Aorta (tissue), 5 donors: ENCODE measurements around the gene PSMB7. TPM values are rescaled to one million over a fixed set of nuclear protein-coding genes. Genes with fewer than 3 reads are reported as not detected.
A peak's percentile ranks its signal among the peaks of the same experiment; 100 is the strongest.

Source experiments
- ATAC-seq: fragments of 200-7000 bp; cut with Tn5 transposase; one replicate; pipeline ENCODE4 v1.9.1; 2022; ENCODE audit warnings: moderate library complexity; ENCODE audit not compliant: low FRiP score
- DNase-seq, 2 donors: peaks; one replicate each; pipeline ENCODE4 v3.0.0-alpha.2; 2020
- H3K27ac ChIP-seq, 2 donors: one replicate each; pipeline ENCODE4 v1.5.1; 2013; ENCODE audit warnings: low read length in 2 of 2, mild to moderate bottlenecking in 2 of 2, moderate library complexity in 2 of 2, control low read depth in 1 of 2, inconsistent platforms in 1 of 2, low read depth in 1 of 2
- H3K27me3 ChIP-seq, 2 donors: one replicate each; pipeline ENCODE4 v1.6.1; 2013; ENCODE audit warnings: control low read depth in 1 of 2, low read length in 1 of 2, mild to moderate bottlenecking in 1 of 2, moderate library complexity in 1 of 2; ENCODE audit not compliant: insufficient read depth in 2 of 2, control insufficient read depth in 1 of 2
- H3K36me3 ChIP-seq, 2 donors: one replicate each; pipeline ENCODE4 v1.6.1; 2013; ENCODE audit warnings: control low read depth in 1 of 2, low read length in 1 of 2, mild to moderate bottlenecking in 1 of 2; ENCODE audit not compliant: insufficient read depth in 2 of 2, control insufficient read depth in 1 of 2
- H3K4me1 ChIP-seq, 2 donors: one replicate each; pipeline ENCODE4 v1.6.1; 2013; ENCODE audit warnings: low read length in 2 of 2, control low read depth in 1 of 2, mild to moderate bottlenecking in 1 of 2, moderate library complexity in 1 of 2; ENCODE audit not compliant: insufficient read depth in 2 of 2, control insufficient read depth in 1 of 2
- H3K4me3 ChIP-seq, 2 donors: one replicate each; pipeline ENCODE4 v1.5.1; 2013; ENCODE audit warnings: low read length in 2 of 2, control low read depth in 1 of 2, mild to moderate bottlenecking in 1 of 2
- H3K9me3 ChIP-seq: one replicate; pipeline ENCODE4 v1.6.1; 2013; ENCODE audit warnings: mild to moderate bottlenecking, low read length; ENCODE audit not compliant: control insufficient read depth
- WGBS, 2 donors: extraction: QIAGEN DNeasy Blood & Tissue Kit; methylation state at CpG; one replicate each; pipeline ENCODE4 v1.1.7; 2013; 5-methylcytosine and 5-hydroxymethylcytosine counted together
- intact Hi-C, 2 donors: fragments of 100-400 bp; cut with DNase I; formaldehyde crosslinking; loops; one replicate each; pipeline versions ENCODE4 v1.14.2 to v1.15.0; 2022
- polyA plus RNA-seq, 2 donors: library from polyadenylated mRNA; stranded (reverse); fragments of 200-250 nt; gene quantifications; one replicate each; pipeline ENCODE4 v1.2.3, GENCODE V29; 2013
- total RNA-seq, 2 donors: library from RNA; stranded (reverse); fragmentation: NEBNext Ultra II Directional; extraction: Animal tissue kit (Norgen Biotek cat#: 25700); gene quantifications; one replicate each; pipeline ENCODE4 v1.2.1, GENCODE V29; 2021
- donor health status: healthy with polysubstance abuse.
- donor health status: Bipolar disorder and iron deficiency.
- donor health status: DM: no; HTN: no; CAD: no.
- donor health status: DM: no; HTN: no; CAD: no.
- donor health status: DM: yes; HTN: yes; CAD: no.

The PSMB7 gene
- total and polyA plus RNA-seq, 4 donors, result 75.9 to 153 (median 90.1) TPM

DNA sequence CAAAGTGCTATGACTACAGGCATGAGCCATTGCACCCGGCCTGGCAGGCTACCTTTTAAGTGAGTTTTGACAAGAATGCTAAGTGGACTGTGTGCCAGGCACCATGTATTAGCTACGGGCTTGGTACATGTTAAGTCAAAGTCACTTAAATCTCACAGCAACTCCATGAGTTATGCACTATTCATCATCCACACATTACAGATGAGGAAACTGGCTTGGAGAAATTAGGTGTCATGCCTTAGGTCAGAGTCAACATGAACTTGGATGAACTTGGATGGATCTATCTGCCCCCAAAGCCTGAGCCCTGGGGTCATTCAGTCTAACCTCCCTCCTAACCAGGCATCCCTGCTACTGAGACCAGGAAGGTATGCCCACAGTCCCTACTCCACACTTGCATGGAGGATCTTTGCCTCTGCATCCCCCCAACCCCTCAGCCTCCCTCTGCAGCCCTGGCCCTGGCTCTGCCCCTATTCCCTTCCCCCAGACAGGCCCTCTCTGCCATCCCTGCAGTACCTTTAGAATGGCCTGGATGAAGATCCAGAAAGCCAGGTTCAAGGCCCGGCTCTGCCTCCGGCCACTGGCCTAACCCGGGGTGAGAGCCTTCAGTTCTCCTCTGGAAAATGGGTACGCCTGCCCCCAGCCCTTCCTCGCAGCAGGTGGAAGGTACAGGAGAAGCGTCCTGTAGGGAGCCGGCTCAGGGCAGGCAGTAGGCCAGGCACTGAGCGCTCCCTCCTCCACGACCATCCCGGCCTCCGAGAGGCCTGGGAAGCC lies 34.3 kb upstream of the PSMB7 start:
- Histone ChIP-seq H3K27ac (no peak overlapping the region), H3K4me3 (no peak overlapping the region), H3K4me1 (no peaks in the 10 kb centered on the region), H3K27me3 (no peaks in the 10 kb centered on the region), H3K36me3 (no peaks in the 10 kb centered on the region), H3K9me3 (no peaks in the 10 kb centered on the region)
- intact Hi-C loops, result no loop called here
- 87 to 91% methylated on average over 13 of the region's 13 CpGs for WGBS, 2 donors
- DNase-seq (peak; percentile 21 to 35), ATAC-seq (no peak)

GRCh38 chr9:124448019-124448418 lies 32.8 kb upstream of the PSMB7 start:
- ATAC-seq (no peak), DNase-seq (peak in 1 of 2 donors; percentile 9)
- no peak overlapping the region for H3K4me3 ChIP-seq
- intact Hi-C loops, result no loop called here
- 2 to 12% methylated on average over 7 of the region's 7 CpGs for WGBS, 2 donors
- no peak overlapping the region for H3K27ac ChIP-seq
- no peaks in the 10 kb centered on the region for H3K4me1 ChIP-seq
- no peaks in the 10 kb centered on the region for H3K36me3 ChIP-seq
- no peaks in the 10 kb centered on the region for H3K9me3 ChIP-seq
- no peaks in the 10 kb centered on the region for H3K27me3 ChIP-seq

DNA sequence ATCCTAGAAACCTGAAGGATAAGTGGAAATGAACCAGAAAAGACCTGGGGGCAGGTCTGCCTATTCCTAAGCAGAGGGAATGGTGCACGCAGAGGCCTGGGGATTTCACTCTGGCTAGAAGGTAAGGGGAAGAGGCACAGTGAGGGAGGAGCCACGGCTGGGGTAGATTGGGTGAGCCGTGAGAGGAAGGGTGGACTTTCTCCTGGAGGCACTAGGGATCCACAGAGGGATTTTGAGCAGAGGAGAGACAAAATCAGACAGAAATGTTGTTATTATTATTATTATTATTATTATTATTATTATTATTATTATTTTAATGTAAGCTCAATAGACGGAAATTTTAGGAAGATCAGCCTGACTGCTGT lies 32.0 kb upstream of the PSMB7 start:
- Histone ChIP-seq H3K4me1 (no peaks in the 10 kb centered on the region), H3K27ac (no peak overlapping the region), H3K36me3 (no peaks in the 10 kb centered on the region), H3K27me3 (no peaks in the 10 kb centered on the region), H3K9me3 (no peaks in the 10 kb centered on the region), H3K4me3 (no peak overlapping the region)
- 69 to 70% methylated on average over 4 of the region's 4 CpGs for WGBS, 2 donors
- intact Hi-C loops, result no loop called here
- ATAC-seq, result no peak
- peak in 1 of 2 donors; percentile 9 for DNase-seq

GRCh38 chr9:124444166-124444565 lies 28.9 kb upstream of the PSMB7 start:
- no peak for ATAC-seq
- intact Hi-C loops, result no loop called here
- Histone ChIP-seq H3K36me3 (no peaks in the 10 kb centered on the region), H3K27me3 (no peaks in the 10 kb centered on the region), H3K4me1 (no peaks in the 10 kb centered on the region), H3K4me3 (no peak overlapping the region), H3K9me3 (peaks cover 2% of the 10 kb centered on the region), H3K27ac (no peak overlapping the region)
- 74 to 77% methylated on average over 3 of the region's 3 CpGs for WGBS, 2 donors
- DNase-seq, result peak in 1 of 2 donors; percentile 11

GRCh38 chr9:124443625-124444024 lies 28.4 kb upstream of the PSMB7 start:
- Histone ChIP-seq H3K9me3 (peaks cover 4% of the 10 kb centered on the region), H3K4me3 (no peak overlapping the region), H3K27me3 (no peaks in the 10 kb centered on the region), H3K36me3 (no peaks in the 10 kb centered on the region), H3K4me1 (no peaks in the 10 kb centered on the region), H3K27ac (no peak overlapping the region)
- intact Hi-C loops, result no loop called here
- ATAC-seq (no peak), DNase-seq (peak in 1 of 2 donors; percentile 8)
- WGBS, 2 donors, result 77 to 88% methylated on average over 2 of the region's 2 CpGs

- Histone ChIP-seq H3K4me1 (no peaks in the 10 kb centered on the region), H3K9me3 (peaks cover 4% of the 10 kb centered on the region), H3K4me3 (no peak overlapping the region), H3K36me3 (no peaks in the 10 kb centered on the region), H3K27ac (no peak overlapping the region), H3K27me3 (no peaks in the 10 kb centered on the region)
- DNase-seq, result peak; percentile 4 to 8
- 48 to 49% methylated on average over 3 of the region's 3 CpGs for WGBS, 2 donors
- intact Hi-C loops, result no loop called here
- no peak for ATAC-seq
Measured at GRCh38 chr9:124442826-124443225, 27.6 kb upstream of the PSMB7 start.

DNA sequence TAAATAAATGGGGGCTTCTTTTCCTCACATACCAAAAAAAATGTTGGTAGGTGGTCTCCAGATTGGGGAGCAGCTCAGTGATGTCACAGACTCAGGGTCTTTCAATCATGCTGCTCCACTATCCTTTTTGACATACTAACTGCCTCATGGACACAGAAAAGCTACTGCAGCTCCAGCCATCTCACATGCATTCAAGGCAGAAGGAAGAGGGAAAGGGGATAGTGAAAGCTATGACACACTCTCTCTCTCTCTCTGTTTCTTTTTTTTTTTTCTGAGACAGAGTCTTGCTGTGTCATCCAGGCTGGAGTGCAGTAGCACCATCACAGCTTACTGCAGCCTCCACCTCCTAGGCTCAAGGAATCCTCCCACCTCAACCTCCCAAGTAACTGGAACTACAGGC lies 27.1 kb upstream of the PSMB7 start:
- DNase-seq, result no peak
- no peak for ATAC-seq

DNA sequence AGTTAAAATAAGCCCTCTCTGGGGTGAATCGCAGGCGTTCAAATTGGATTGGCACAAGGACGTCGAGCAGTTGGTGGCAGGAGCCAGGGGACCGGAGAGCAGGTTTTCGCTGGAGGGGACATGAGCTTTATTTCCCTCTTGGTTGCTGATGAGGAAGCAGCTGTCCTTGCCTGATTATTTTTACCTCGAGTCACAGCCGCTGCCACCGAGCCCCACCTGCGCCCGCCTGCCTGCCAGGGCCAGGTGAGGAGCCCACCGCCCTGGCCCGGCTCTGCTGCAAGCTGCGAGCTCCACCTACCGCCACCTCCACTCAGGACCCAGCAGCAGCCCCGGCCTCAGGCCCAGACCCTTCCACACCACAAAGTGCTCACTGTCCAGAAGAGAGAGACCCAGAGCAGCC lies 26.0 kb upstream of the PSMB7 start:
- peaks cover 4% of the 10 kb centered on the region for H3K9me3 ChIP-seq
- H3K27me3 ChIP-seq, result no peaks in the 10 kb centered on the region
- ATAC-seq, result no peak
- H3K4me1 ChIP-seq, result no peaks in the 10 kb centered on the region
- H3K27ac ChIP-seq, result no peak overlapping the region
- no peaks in the 10 kb centered on the region for H3K36me3 ChIP-seq
- DNase-seq, result peak in 1 of 2 donors; percentile 17
- no peak overlapping the region for H3K4me3 ChIP-seq
- 82 to 83% methylated on average over 16 of the region's 16 CpGs for WGBS, 2 donors
- intact Hi-C loops, result no loop called here

More for the DNA sequence above, 27.1 kb upstream of the PSMB7 start:
- H3K27ac ChIP-seq, result no peak overlapping the region
- H3K27me3 ChIP-seq, result no peaks in the 10 kb centered on the region
- peaks cover 4% of the 10 kb centered on the region for H3K9me3 ChIP-seq
- no peak overlapping the region for H3K4me3 ChIP-seq
- no peaks in the 10 kb centered on the region for H3K36me3 ChIP-seq
- intact Hi-C loops, result no loop called here
- H3K4me1 ChIP-seq, result no peaks in the 10 kb centered on the region

- 72 to 73% methylated on average over 10 of the region's 10 CpGs for WGBS, 2 donors
- H3K27me3 ChIP-seq, result no peaks in the 10 kb centered on the region
- no peak for ATAC-seq
Measured at GRCh38 chr9:124440786-124441185, 25.5 kb upstream of the PSMB7 start.

More at GRCh38 chr9:124440786-124441185, 25.5 kb upstream of the PSMB7 start:
- Histone ChIP-seq H3K36me3 (no peaks in the 10 kb centered on the region), H3K4me3 (no peak overlapping the region), H3K9me3 (peaks cover 4% of the 10 kb centered on the region), H3K27ac (no peak overlapping the region), H3K4me1 (no peaks in the 10 kb centered on the region)
- intact Hi-C loops, result no loop called here
- peak in 1 of 2 donors; percentile 17 for DNase-seq
